ENCODE data around the gene IL10RA. TPM values are rescaled to one million over a fixed set of nuclear protein-coding genes. Genes with fewer than 3 reads are reported as not detected.
A peak's percentile ranks its signal among the peaks of the same experiment; 100 is the strongest.

Gene IL10RA
- total and polyA plus RNA-seq, 9 of the 15 experiments (the other 6 are each of a cell fraction or from before 2014, with no cell fraction given) = 0.17 to 17.3 (median 2.9) TPM

GRCh38 chr11:117950993-117951961, 34.9 kb upstream of the IL10RA start:
- Histone ChIP-seq H3K9me1 (ENCODE audit: control insufficient read depth, insufficient read depth, low read length) (peaks cover 3% of the 10 kb centered on the region), H3K36me3 (ENCODE audit: control insufficient read depth, insufficient read depth, low read length) (no peaks in the 10 kb centered on the region), H3K27ac (ENCODE audit: extremely low read depth, low read depth, low read length) (no peak overlapping the region), H3K9ac (ENCODE audit: insufficient read depth in 1 of 2, low read depth in 2 of 2, low read length in 2 of 2) (peak overlapping the region in 1 of 2 experiments; percentile 71; a peak in 2 of 4 replicates), H3K4me1 (replicated peaks in 1 of 2; ENCODE audit: control insufficient read depth in 2 of 2, insufficient read depth in 2 of 2, low read length in 2 of 2) (peaks cover 29 to 49% of the 10 kb centered on the region in 2 experiments), H4K20me1 (replicated peaks; ENCODE audit: control insufficient read depth, insufficient read depth, low read length) (no peaks in the 10 kb centered on the region), H3K9me3 (replicated peaks; ENCODE audit: control insufficient read depth, insufficient read depth, low read depth, low read length) (no peaks in the 10 kb centered on the region), H3K4me3 (no peak overlapping the region), H2AFZ (ENCODE audit: low read depth, low read length) (peak overlapping the region; percentile 42; the same call in 1 of the 2 replicates), H3K4me2 (ENCODE audit: insufficient read depth, low read length) (no peak overlapping the region), H3K27me3 (ENCODE audit: control insufficient read depth in 2 of 2, insufficient read depth in 2 of 2, low read length in 2 of 2) (no peaks in the 10 kb centered on the region), H3K79me2 (ENCODE audit: control insufficient read depth, insufficient read depth, low read length) (no peaks in the 10 kb centered on the region)
- in situ Hi-C loops (cut with MboI) = no loop called here
- no peak for FAIRE-seq
- POLR2A ChIA-PET = interaction anchor here (0.5 to 1.5 kb wide), 11 partner anchors 9 to 108 kb away, joined by 3 to 5 read pairs (median 3); no protein-coding TSS in a partner anchor
- intact Hi-C loops (cut with micrococcal nuclease) = loop anchor here (1.0 to 5.0 kb wide), 3 partner anchors 36 to 102 kb away; partner anchors contain the start of gene IL10RA
- CTCF ChIA-PET (ENCODE audit: low intra/inter-chr PET ratio) = interaction anchor here (3.5 kb wide), 1 partner anchor 102 kb away, joined by 16 read pairs; no protein-coding TSS in a partner anchor
- no peak for DNase-seq (ENCODE audit: extremely low read depth in 1 of 4, low spot score in 3 of 4)
- peak; percentile 23 for ATAC-seq
- TF ChIP-seq ZFX (CRISPR knock-in tag; IDR thresholded peaks at IDR 0.05) = no peak
- TF ChIP-seq PBX2 (CRISPR knock-in tag; IDR thresholded peaks at IDR 0.05; ENCODE audit: low read depth) = no peak
- peak; percentile 82 for TF ChIP-seq PBX2 (tag; conservative IDR thresholded peaks at IDR 0.05; ENCODE audit: low read depth)
- no peak for TF ChIP-seq CHD2 (IDR thresholded peaks at IDR 0.05; ENCODE audit: low read depth, low read length)
- peak; percentile 72 for TF ChIP-seq HMBOX1 (IDR thresholded peaks at IDR 0.05)
- TF ChIP-seq TSHZ1 (CRISPR knock-in tag; IDR thresholded peaks at IDR 0.05) = no peak
- TF ChIP-seq ETS2 (tag; IDR thresholded peaks at IDR 0.05; ENCODE audit: borderline replicate concordance, poor library complexity, severe bottlenecking) = peak; percentile 19
- TF ChIP-seq SMARCA4 (IDR thresholded peaks at IDR 0.05) = no peak
- TF ChIP-seq MCM7 (IDR thresholded peaks at IDR 0.05) = no peak
- TF ChIP-seq MEIS2 (IDR thresholded peaks at IDR 0.05; ENCODE audit: partially characterized antibody) = peak; percentile 89
- TF ChIP-seq PKNOX1 (IDR thresholded peaks at IDR 0.05) = 0 out of 2 replicates have a peak, but pooled peaks have one; percentile 23
- no TSS peak for BruUV-seq (replicated peaks)
- WGBS (ENCODE audit: insufficient coverage, low coverage, missing lambda C conversion rate) = 55% methylated on average over 15 of the region's 15 CpGs
